ENCODE measurements around the gene CHD6. TPM values are rescaled to one million over a fixed set of nuclear protein-coding genes. Genes with fewer than 3 reads are reported as not detected.

The CHD6 gene
- total RNA-seq, 1 experiment from 2014 or later, result 27.7 TPM

- in situ Hi-C loops (cut with HindIII; ENCODE audit: low pct_unique_long_range_greater_than_20kb, low sequenced_read_pairs), result no loop called here
- DNase-seq (ENCODE audit: low read depth, low spot score), result no peak
Measured at GRCh38 chr20:41406896-41407444, 211.2 kb downstream of the CHD6 start.

DNA sequence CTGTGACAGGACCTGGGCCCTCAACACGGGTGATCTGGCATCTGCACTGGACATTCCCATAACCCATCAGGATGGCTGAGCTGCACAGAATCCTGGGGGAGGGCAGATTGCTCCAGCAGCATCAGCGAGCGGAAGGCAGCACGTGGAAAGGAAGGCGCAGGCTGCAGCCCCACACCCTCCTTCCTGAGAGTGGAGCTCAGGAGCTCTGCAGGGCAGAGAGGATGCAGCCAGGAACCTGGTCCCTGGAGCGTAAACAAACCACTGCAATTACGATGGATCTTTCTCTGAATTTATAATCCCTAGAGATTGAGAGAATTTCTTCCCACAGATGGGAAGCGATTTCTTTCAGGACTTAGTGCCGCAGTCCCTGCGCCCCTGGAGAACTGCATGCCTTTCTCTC is 211.8 kb downstream of the CHD6 start:
- in situ Hi-C loops (cut with HindIII; ENCODE audit: low pct_unique_long_range_greater_than_20kb, low sequenced_read_pairs), result no loop called here
- DNase-seq (ENCODE audit: low read depth, low spot score), result no peak

DNA sequence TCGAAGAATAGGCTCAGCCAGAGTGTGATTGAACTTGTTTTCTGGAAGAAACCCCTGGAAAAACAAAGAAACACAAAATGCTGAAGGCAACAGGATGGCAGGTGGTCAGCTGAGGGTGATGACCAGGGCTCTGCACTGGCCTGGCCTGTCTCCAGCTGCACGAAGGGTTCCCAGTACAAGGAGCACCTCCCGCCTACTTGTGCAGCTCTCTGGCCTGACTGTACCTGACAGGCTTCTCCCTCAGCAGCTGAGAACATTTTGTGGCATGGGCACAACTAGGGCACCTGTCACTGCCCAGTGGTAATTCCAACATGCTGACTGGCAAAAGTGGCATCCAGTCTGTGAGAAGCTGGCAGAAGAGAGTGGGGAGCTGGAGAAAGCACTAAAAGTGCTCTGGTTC is 212.7 kb downstream of the CHD6 start:
- in situ Hi-C loops (cut with HindIII; ENCODE audit: low pct_unique_long_range_greater_than_20kb, low sequenced_read_pairs), result no loop called here

DNA sequence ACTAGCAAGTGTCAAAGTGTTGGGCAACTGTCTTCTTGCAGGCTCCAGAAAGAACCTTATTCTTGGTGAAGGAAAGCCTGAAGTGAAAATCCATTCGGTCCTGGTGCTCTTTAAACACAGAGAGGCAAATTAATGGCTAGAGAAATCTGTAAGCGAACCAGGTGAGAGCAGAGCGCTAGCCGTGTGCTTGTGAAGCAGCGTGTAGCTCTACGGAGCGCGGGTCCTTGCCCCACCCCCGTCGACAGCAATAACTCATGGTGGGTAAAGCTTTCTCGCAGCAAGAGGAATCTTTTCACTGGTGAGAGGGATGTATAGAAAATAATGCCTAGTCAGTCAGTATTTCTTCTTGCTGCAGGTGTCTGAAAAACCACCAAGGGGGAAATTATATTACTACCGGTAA is 214.6 kb downstream of the CHD6 start:
- in situ Hi-C loops (cut with HindIII; ENCODE audit: low pct_unique_long_range_greater_than_20kb, low sequenced_read_pairs), result no loop called here
- no peak for DNase-seq (ENCODE audit: low read depth, low spot score)

More for the DNA sequence above, 212.7 kb downstream of the CHD6 start:
- no peak for DNase-seq (ENCODE audit: low read depth, low spot score)

DNA sequence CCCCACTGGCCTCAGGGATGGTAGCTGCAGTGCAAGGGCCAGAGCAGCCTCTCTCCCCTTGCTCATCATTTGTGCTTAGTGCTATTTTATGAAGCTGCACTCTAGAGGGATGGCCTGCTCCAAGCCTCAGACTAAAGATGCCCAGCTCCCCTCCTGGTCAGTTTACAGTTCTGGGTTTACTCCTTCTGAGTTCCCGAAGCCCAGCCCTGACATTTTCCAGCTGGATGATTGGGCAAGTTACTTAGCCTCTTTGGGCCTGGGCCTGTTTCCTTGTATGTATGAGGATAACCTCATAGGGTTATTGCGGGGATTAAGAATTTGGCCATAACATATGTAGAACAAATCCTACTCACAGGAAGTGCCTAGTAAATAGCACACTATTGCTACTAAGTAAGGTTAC is 219.8 kb downstream of the CHD6 start:
- in situ Hi-C loops (cut with HindIII; ENCODE audit: low pct_unique_long_range_greater_than_20kb, low sequenced_read_pairs), result no loop called here

DNA sequence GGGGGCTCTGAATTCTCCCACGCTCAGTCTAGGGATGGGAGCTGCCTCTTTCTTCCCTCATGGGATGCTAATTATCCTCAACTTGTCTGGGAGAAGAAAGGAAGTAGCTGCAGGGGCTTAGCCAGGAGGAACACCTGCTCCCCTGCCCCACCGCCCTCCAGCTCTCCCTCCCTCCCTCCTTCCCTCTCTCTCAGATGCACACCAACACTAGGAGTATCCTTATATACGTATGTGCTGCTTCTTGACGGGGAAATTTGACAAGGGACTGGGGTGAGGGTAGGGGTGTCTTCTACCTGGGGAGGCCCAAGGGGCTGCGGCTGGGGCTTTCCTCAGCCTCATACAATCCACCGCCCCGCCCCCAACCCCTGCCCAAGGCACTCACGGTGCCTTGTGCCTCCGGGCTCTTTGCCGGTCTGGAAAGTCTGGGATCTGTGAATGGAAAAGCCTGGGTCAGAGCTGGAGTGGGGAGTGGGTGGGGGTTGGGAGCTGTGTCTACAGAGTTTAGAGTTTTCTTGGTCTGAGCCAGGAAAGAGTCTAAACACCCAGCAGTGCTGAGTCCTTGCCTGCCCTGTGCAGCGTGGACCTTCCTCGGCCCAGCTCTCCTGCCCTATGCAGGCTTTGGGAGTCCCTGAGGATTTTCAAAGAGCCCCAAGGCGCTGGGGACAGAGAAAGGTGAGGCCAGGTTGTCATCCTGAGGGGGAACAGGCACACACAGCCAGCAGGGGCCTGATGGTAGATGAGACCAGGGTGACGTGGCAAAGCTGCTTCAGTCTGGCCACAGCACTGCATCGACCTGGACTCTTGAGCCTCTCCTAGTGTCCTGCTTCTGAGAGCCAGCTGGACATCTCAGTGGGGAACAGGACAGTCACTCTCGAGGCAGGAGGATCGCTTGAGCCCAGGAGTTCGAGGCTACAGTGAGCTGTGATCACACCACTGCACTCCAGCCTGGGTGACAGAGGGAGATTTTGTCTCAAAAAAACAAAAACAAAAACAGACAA is 222.2 kb downstream of the CHD6 start:
- in situ Hi-C loops (cut with HindIII; ENCODE audit: low pct_unique_long_range_greater_than_20kb, low sequenced_read_pairs), result no loop called here
- DNase-seq (ENCODE audit: low read depth, low spot score), result no peak

More for the DNA sequence above, 219.8 kb downstream of the CHD6 start:
- DNase-seq (ENCODE audit: low read depth, low spot score), result no peak

- in situ Hi-C loops (cut with HindIII; ENCODE audit: low pct_unique_long_range_greater_than_20kb, low sequenced_read_pairs), result no loop called here
Measured at GRCh38 chr20:41394931-41395666, 223.1 kb downstream of the CHD6 start.

DNA sequence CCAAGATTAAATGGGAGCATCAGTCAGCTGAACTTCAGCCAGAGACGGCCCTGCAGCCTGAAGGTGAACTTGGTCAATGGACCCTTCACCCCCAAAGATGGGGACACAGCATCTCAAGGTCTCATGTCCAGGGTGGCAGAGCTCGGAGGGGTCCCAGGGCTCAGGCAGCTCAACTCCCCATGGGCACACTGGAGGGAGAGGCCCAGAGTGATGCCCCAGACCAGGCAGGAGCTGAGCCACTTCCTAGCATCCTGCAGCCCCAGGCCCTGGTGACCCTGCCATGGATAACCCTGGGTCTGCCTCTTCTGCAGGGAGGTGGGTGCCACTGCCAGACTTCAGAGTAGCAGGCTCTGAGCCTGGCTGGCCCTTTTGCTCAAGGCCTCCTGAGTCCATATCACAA is 224.1 kb downstream of the CHD6 start:
- DNase-seq (ENCODE audit: low read depth, low spot score), result no peak
- in situ Hi-C loops (cut with HindIII; ENCODE audit: low pct_unique_long_range_greater_than_20kb, low sequenced_read_pairs), result no loop called here

More at GRCh38 chr20:41394931-41395666, 223.1 kb downstream of the CHD6 start:
- no peak for DNase-seq (ENCODE audit: low read depth, low spot score)

DNA sequence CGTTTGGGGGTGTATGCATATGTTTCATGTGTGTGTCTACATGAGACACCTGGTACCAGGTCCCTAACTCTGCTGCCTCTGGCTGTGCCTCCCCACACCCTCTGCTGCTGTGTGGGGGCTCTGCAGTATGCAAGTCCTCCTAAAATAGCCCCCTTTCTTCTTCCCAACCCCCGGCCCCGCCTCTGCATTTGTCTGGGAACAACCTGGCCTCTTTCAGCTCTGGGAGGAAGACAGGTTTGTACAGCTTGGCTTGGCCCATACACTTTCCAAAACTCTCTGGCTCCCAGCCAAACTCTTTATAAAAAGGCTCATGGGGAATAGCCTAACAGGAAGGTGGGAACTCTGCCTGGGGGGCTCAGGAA is 224.5 kb downstream of the CHD6 start:
- DNase-seq (ENCODE audit: low read depth, low spot score), result no peak
- in situ Hi-C loops (cut with HindIII; ENCODE audit: low pct_unique_long_range_greater_than_20kb, low sequenced_read_pairs), result no loop called here

- in situ Hi-C loops (cut with HindIII; ENCODE audit: low pct_unique_long_range_greater_than_20kb, low sequenced_read_pairs), result no loop called here
- DNase-seq (ENCODE audit: low read depth, low spot score), result peak; percentile 58
Measured at GRCh38 chr20:41392871-41393704, 225.1 kb downstream of the CHD6 start.

GRCh38 chr20:41392295-41392694 is 225.9 kb downstream of the CHD6 start:
- in situ Hi-C loops (cut with HindIII; ENCODE audit: low pct_unique_long_range_greater_than_20kb, low sequenced_read_pairs), result no loop called here
- no peak for DNase-seq (ENCODE audit: low read depth, low spot score)

- in situ Hi-C loops (cut with HindIII; ENCODE audit: low pct_unique_long_range_greater_than_20kb, low sequenced_read_pairs), result no loop called here
- DNase-seq (ENCODE audit: low read depth, low spot score), result no peak
Measured at GRCh38 chr20:41391587-41392001, 226.6 kb downstream of the CHD6 start.

GRCh38 chr20:41390889-41391288 is 227.3 kb downstream of the CHD6 start:
- in situ Hi-C loops (cut with HindIII; ENCODE audit: low pct_unique_long_range_greater_than_20kb, low sequenced_read_pairs), result no loop called here
- DNase-seq (ENCODE audit: low read depth, low spot score), result no peak

DNA sequence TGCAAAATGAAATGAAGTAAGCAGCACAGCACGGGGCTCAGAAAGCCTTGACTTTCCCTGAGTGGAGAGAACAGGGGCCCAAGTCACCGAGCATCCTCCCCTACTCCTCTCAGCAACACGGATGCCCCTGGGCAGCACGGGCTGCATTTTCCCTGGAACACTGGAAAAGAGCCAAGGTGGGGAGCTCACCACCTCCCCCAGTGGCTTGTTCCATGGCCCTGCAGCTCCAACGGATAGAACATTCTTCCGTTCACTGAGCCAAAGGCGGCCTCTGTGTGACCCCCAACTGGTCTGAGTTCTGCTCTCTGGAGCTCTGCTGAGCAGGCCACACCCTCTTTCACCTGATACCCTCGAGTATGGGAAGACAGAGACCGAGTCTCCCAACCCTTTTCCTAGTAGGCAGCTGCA is 230.7 kb downstream of the CHD6 start:
- peak; percentile 8 for DNase-seq (ENCODE audit: low read depth, low spot score)
- in situ Hi-C loops (cut with HindIII; ENCODE audit: low pct_unique_long_range_greater_than_20kb, low sequenced_read_pairs), result no loop called here

- in situ Hi-C loops (cut with HindIII; ENCODE audit: low pct_unique_long_range_greater_than_20kb, low sequenced_read_pairs), result no loop called here
- DNase-seq (ENCODE audit: low read depth, low spot score), result no peak
Measured at GRCh38 chr20:41386502-41387427, 231.4 kb downstream of the CHD6 start.

- no peak for DNase-seq (ENCODE audit: low read depth, low spot score)
- in situ Hi-C loops (cut with HindIII; ENCODE audit: low pct_unique_long_range_greater_than_20kb, low sequenced_read_pairs), result no loop called here
Measured at GRCh38 chr20:41382791-41383305, 235.3 kb downstream of the CHD6 start.
